AG04450 (cell line): ENCODE measurements around the gene ZBTB8A. TPM values are rescaled to one million over a fixed set of nuclear protein-coding genes. Genes with fewer than 3 reads are reported as not detected.
"Not testable (repeated sequence)": the region's sequence is repeated elsewhere in the genome, so short reads cannot be mapped to it uniquely, and the experiment has no call there.

Experiments
- CTCF ChIA-PET: fragments of 300-600, 350-600 bp; formaldehyde crosslinking; extraction: SDS; loops from one replicate; lab custom pipeline; 2022; ENCODE audit warnings: antibody characterized with exemption, inconsistent platforms; lab: Charles Lee
- POLR2A ChIA-PET: fragments of 350-600 bp; formaldehyde crosslinking; extraction: SDS; loops from one replicate; lab custom pipeline; 2021; ENCODE audit warnings: antibody characterized with exemption, inconsistent platforms; lab: Yijun Ruan, JAX
- DNase-seq: peaks from one replicate; pipeline ENCODE4 v3.0.0-alpha.2; 2011; ENCODE audit warnings: low read depth, low spot score
- H3K27ac ChIP-seq: one replicate; pipeline ENCODE4 v1.5.1; 2012; ENCODE audit warnings: low read depth, low read length, control low read depth
- H3K27me3 ChIP-seq: one replicate; pipeline ENCODE4 v1.6.0; 2012; ENCODE audit warnings: low read length; ENCODE audit not compliant: control insufficient read depth, insufficient read depth
- H3K4me3 ChIP-seq: 2 replicates; pipeline ENCODE4 v1.5.1; 2011; ENCODE audit warnings: mild to moderate bottlenecking, low read depth, low read length, control low read depth
- H3K9me3 ChIP-seq: 2 replicates; pipeline ENCODE4 v1.5.1; 2012; ENCODE audit warnings: low read length; ENCODE audit not compliant: control insufficient read depth, insufficient read depth
- polyA plus RNA-seq: library from polyadenylated mRNA; depleted of rRNA; stranded (reverse); fragments of >200 nt; gene quantifications from 2 replicates; pipeline ENCODE4 v1.2.3, GENCODE V29; 2011
- TF ChIP-seq, protein P1 (sequence below): IDR thresholded peaks from 2 replicates; pipeline ENCODE4 v1.5.1; 2011; ENCODE audit warnings: low read depth, low read length, control low read depth, inconsistent platforms

The ZBTB8A gene
- polyA plus RNA-seq, 1 experiment: 7.2 TPM

DNA sequence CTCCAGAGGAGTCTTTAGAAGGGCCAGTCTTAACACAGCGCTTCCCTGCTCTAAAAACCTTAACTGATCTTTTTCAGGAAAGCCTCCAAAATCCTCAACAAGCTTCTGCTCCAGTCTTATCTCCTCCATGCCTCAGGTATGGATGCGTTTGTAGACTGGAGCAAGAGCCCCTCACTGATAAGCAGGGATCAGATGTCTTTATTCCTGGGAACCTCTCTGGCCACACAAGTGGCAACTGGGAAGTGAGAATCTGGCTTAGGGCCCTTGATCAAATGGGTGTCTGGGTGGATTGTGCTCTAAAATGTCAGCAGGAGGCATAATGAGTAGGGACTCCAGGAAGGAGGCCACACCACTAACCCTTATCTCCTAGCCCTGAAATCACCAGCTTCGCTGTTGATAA lies 1.4 kb downstream of the ZBTB8A start:
- Histone ChIP-seq H3K27me3 (peaks cover 5% of the 10 kb centered on the region), H3K4me3 (peak overlapping the region; percentile 68), H3K27ac (no peak overlapping the region), H3K9me3 (no peaks in the 10 kb centered on the region)
- DNase-seq: no peak
- POLR2A ChIA-PET: interaction anchor here (1.1 kb wide), 2 partner anchors 44 to 110 kb away, joined by 3 to 6 read pairs; partner anchors contain the start of gene RBBP4
- TF ChIP-seq, protein P1, sequence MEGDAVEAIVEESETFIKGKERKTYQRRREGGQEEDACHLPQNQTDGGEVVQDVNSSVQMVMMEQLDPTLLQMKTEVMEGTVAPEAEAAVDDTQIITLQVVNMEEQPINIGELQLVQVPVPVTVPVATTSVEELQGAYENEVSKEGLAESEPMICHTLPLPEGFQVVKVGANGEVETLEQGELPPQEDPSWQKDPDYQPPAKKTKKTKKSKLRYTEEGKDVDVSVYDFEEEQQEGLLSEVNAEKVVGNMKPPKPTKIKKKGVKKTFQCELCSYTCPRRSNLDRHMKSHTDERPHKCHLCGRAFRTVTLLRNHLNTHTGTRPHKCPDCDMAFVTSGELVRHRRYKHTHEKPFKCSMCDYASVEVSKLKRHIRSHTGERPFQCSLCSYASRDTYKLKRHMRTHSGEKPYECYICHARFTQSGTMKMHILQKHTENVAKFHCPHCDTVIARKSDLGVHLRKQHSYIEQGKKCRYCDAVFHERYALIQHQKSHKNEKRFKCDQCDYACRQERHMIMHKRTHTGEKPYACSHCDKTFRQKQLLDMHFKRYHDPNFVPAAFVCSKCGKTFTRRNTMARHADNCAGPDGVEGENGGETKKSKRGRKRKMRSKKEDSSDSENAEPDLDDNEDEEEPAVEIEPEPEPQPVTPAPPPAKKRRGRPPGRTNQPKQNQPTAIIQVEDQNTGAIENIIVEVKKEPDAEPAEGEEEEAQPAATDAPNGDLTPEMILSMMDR: no peak
- CTCF ChIA-PET: interaction anchor here (4.3 kb wide), 1 partner anchor 20 kb away, joined by 46 read pairs; no protein-coding TSS in a partner anchor

DNA sequence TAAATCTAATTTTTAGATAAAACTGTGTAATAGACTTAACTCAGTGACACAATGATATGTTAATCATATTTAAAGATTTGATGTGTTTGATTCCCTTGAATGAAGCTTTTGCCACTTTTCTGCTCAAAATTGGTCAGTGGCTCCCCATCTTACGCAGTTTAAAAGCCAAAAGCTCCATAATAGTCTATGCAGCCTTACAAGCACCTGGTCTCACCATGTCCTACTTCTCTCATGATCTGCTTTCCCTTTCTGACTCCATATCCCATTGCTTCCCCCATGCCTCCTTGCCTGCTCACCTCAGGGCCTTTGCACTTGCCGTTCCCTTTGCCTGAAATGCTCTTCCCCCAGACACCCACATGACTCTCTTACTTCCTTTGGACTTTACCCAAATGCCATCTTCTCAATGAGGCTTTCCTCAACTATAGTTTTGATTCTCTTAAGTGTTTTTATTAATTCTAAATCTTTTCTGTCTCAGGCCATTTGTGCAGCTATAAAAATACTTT lies 1.9 kb downstream of the ZBTB8A start:
- Histone ChIP-seq H3K9me3 (no peaks in the 10 kb centered on the region), H3K27me3 (peaks cover 5% of the 10 kb centered on the region), H3K27ac (no peak overlapping the region), H3K4me3 (no peak overlapping the region)
- CTCF ChIA-PET: interaction anchor here (4.3 kb wide), 1 partner anchor 20 kb away, joined by 46 read pairs; no protein-coding TSS in a partner anchor
- TF ChIP-seq, protein P1: no peak
- DNase-seq: no peak
- POLR2A ChIA-PET: interaction anchor here (1.1 kb wide), 2 partner anchors 44 to 110 kb away, joined by 3 to 6 read pairs; partner anchors contain the start of gene RBBP4

- ChIA-PET CTCF (no interaction called here), POLR2A (no interaction called here)
- Histone ChIP-seq H3K4me3 (no peak overlapping the region), H3K27me3 (no peaks in the 10 kb centered on the region), H3K27ac (no peak overlapping the region), H3K9me3 (no peaks in the 10 kb centered on the region)
- no peak for DNase-seq
- TF ChIP-seq, protein P1: no peak
These were observed 7.4 kb downstream of the ZBTB8A start for GRCh38 chr1:32546611-32547010.

DNA sequence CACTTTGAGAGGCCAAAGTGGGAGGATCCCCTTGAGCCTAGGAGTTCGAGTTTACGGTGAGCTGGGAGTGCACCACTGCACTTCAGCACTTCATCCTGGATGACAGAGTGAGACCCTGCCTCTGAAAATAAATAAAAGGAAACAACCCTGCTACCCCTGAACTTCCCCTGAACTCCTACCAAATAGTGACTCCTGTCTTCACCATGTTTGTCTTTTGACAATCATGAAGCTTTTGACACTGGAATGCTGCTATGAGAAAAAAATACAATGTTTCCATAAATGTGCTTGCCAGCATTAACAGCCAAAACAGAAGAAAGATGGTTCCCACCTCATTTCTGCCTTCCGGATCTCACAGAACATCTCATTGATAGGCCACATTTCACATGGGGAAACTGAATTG lies 10.4 kb downstream of the ZBTB8A start:
- ChIA-PET CTCF (no interaction called here), POLR2A (no interaction called here)
- Histone ChIP-seq H3K4me3 (no peak overlapping the region), H3K9me3 (no peaks in the 10 kb centered on the region), H3K27ac (no peak overlapping the region), H3K27me3 (no peaks in the 10 kb centered on the region)
- no peak for DNase-seq
- TF ChIP-seq, protein P1: no peak

GRCh38 chr1:32554288-32554687 lies 15.1 kb downstream of the ZBTB8A start:
- TF ChIP-seq, protein P1: no peak
- no peak overlapping the region for H3K4me3 ChIP-seq
- H3K27ac ChIP-seq: no peak overlapping the region
- H3K27me3 ChIP-seq: no peaks in the 10 kb centered on the region
- CTCF ChIA-PET: no interaction called here
- no peak for DNase-seq
- POLR2A ChIA-PET: no interaction called here
- no peaks in the 10 kb centered on the region for H3K9me3 ChIP-seq

DNA sequence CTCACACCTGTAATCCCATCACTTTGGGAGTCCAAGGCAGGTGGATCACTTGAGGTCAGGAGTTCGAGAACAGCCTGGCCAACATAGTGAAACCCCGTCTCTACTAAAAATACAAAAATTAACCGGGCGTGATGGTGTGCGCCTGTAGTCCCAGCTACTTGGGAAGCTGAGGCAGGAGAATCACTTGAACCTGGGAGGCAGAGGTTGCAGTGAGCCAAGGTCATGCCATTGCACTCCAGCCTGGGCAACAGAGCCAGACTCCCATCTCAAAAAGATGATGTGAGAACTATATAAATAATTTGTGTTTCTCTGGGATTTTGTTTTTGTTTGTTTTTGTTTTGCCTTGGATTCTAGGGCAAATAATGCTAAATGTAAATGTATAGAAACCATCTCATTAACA lies 17.8 kb downstream of the ZBTB8A start:
- H3K4me3 ChIP-seq, H3K27ac ChIP-seq, POLR2A ChIA-PET, CTCF ChIA-PET, DNase-seq, H3K9me3 ChIP-seq, H3K27me3 ChIP-seq: not testable (repeated sequence)
